Duodenal mucosa (tissue), 2 donors: ENCODE measurements around the gene MEI1.

Experiments
- H3K27ac ChIP-seq: one replicate; pipeline ENCODE4 v1.7.0; 2013; ENCODE audit warnings: low read depth, low read length
- H3K27me3 ChIP-seq, 2 donors: one replicate each; pipeline ENCODE4 v1.7.0; 2013; ENCODE audit warnings: low read length in 2 of 2, control low read depth in 1 of 2; ENCODE audit not compliant: insufficient read depth in 2 of 2, control insufficient read depth in 1 of 2
- H3K36me3 ChIP-seq, 2 donors: one replicate each; pipeline ENCODE4 v1.7.0; 2013; ENCODE audit warnings: low read length in 2 of 2, control low read depth in 1 of 2; ENCODE audit not compliant: insufficient read depth in 2 of 2, control insufficient read depth in 1 of 2
- H3K4me1 ChIP-seq, 2 donors: one replicate each; pipeline ENCODE4 v1.7.0; 2013; ENCODE audit warnings: low read length in 2 of 2, control low read depth in 1 of 2; ENCODE audit not compliant: insufficient read depth in 2 of 2, control insufficient read depth in 1 of 2
- H3K4me3 ChIP-seq, 2 donors: one replicate each; pipeline ENCODE4 v1.7.0; 2013; ENCODE audit warnings: low read length in 2 of 2, low read depth in 1 of 2
- H3K9ac ChIP-seq, 2 donors: one replicate each; pipeline ENCODE4 v1.7.0; 2013; ENCODE audit warnings: low read length in 2 of 2, low read depth in 1 of 2
- H3K9me3 ChIP-seq, 2 donors: one replicate each; pipeline ENCODE4 v1.7.0; 2013; ENCODE audit warnings: low read length in 2 of 2, control low read depth in 1 of 2; ENCODE audit not compliant: control insufficient read depth in 1 of 2

MEI1 gene

DNA sequence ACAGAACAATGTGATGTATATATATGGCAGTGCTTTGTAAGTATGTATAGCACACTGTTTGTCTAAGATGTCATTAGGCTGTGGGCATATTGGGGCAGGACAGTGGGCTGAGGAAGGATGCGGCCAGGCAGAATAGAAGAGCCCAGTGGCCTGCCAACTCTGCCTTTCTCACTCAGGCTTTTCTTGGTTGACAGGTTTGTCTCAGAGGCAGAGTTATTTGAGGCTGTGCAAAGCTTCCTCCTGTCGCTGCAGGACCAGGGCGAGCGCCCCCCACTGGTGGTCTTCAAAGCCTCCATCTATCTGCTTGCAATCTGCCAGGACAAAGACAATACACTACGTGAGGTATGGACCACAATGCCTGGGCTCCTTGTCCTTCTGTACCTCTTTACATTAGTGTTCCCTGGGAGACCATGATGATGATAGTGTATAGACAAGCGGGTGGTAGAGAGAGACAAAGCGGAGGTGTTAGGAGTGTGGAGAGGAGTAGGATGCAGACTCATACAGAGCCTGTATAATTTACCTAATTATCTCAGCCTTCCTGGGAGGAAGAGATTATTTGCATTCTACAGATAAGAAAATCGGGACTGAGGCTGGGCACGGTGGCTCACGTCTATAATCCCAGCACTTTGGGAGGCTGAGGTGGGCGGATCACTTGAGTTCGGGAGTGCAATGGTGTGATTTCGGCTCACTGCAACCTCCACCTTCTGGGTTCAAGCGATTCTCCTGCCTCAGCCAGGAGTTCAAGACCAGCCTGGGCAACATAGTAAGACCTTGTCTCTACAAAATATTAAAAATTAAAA lies 63.9 kb downstream of the MEI1 start:
- H3K9ac ChIP-seq: no peak overlapping the region
- H3K9me3 ChIP-seq: no peaks in the 10 kb centered on the region
- no peaks in the 10 kb centered on the region for H3K4me1 ChIP-seq
- H3K27ac ChIP-seq: no peak overlapping the region
- H3K36me3 ChIP-seq: no peaks in the 10 kb centered on the region
- no peak overlapping the region for H3K4me3 ChIP-seq
- no peaks in the 10 kb centered on the region for H3K27me3 ChIP-seq

GRCh38 chr22:41766476-41766875 lies 67.2 kb downstream of the MEI1 start:
- H3K27me3 ChIP-seq: no peaks in the 10 kb centered on the region
- H3K36me3 ChIP-seq: no peaks in the 10 kb centered on the region
- H3K9ac ChIP-seq: no peak overlapping the region
- no peaks in the 10 kb centered on the region for H3K4me1 ChIP-seq
- H3K27ac ChIP-seq: no peak overlapping the region
- no peaks in the 10 kb centered on the region for H3K9me3 ChIP-seq
- no peak overlapping the region for H3K4me3 ChIP-seq

- H3K4me1 ChIP-seq: no peaks in the 10 kb centered on the region
- H3K27ac ChIP-seq: no peak overlapping the region
- no peak overlapping the region for H3K4me3 ChIP-seq
- no peaks in the 10 kb centered on the region for H3K36me3 ChIP-seq
- H3K9ac ChIP-seq: no peak overlapping the region
- H3K9me3 ChIP-seq: no peaks in the 10 kb centered on the region
- no peaks in the 10 kb centered on the region for H3K27me3 ChIP-seq
Measured at GRCh38 chr22:41768430-41768829, 69.1 kb downstream of the MEI1 start.

DNA sequence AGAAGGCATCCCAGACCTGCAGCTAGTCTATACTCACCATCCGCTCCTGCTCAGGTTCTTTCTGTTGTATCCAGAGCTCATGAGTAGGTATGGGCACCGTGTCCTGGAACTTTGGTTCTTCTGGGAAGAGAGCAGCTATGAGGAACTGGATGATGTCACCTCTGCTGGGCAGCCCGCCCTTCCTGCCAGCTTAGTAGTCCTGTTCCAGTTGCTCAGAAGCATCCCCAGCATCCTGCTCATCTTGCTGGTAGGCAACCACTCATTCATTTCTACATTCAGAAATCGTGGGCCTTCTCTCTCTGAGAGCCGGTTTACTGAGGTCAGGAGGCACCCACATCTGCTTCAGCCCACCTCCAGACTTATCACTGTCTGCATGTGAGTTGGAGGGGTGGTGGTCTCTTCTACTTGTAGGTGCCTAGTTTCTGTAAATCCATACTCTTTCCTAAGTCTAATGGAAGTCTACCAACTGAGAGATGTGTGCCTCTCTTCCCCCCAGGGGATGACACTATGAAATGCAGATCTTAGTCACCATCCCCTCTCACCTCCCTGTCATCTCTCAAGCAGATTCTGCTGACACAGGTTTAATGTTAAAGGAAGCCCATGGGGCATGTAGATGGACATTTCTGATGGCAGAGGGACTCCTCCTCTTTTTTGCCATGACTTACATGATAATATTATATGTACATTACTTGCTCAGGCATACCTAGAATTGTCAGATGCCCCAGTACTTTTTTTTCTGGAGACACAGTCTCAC lies 71.6 kb downstream of the MEI1 start:
- no peak overlapping the region for H3K4me3 ChIP-seq
- no peaks in the 10 kb centered on the region for H3K4me1 ChIP-seq
- no peak overlapping the region for H3K27ac ChIP-seq
- no peak overlapping the region for H3K9ac ChIP-seq
- H3K27me3 ChIP-seq: no peaks in the 10 kb centered on the region
- H3K9me3 ChIP-seq: no peaks in the 10 kb centered on the region
- H3K36me3 ChIP-seq: no peaks in the 10 kb centered on the region

GRCh38 chr22:41772198-41772597 lies 72.9 kb downstream of the MEI1 start:
- Histone ChIP-seq H3K9ac (no peak overlapping the region), H3K9me3 (no peaks in the 10 kb centered on the region), H3K27ac (no peak overlapping the region)

GRCh38 chr22:41772645-41773044 lies 73.3 kb downstream of the MEI1 start:
- no peaks in the 10 kb centered on the region for H3K27me3 ChIP-seq
- no peaks in the 10 kb centered on the region for H3K4me1 ChIP-seq
- H3K27ac ChIP-seq: no peak overlapping the region
- H3K9me3 ChIP-seq: no peaks in the 10 kb centered on the region
- no peak overlapping the region for H3K9ac ChIP-seq
- no peaks in the 10 kb centered on the region for H3K36me3 ChIP-seq
- no peak overlapping the region for H3K4me3 ChIP-seq

More at GRCh38 chr22:41772198-41772597, 72.9 kb downstream of the MEI1 start:
- Histone ChIP-seq H3K4me1 (no peaks in the 10 kb centered on the region), H3K36me3 (no peaks in the 10 kb centered on the region), H3K27me3 (no peaks in the 10 kb centered on the region), H3K4me3 (no peak overlapping the region)

- Histone ChIP-seq H3K9ac (no peak overlapping the region), H3K27me3 (no peaks in the 10 kb centered on the region), H3K9me3 (no peaks in the 10 kb centered on the region), H3K27ac (no peak overlapping the region), H3K4me3 (no peak overlapping the region), H3K4me1 (no peaks in the 10 kb centered on the region), H3K36me3 (no peaks in the 10 kb centered on the region)
Measured at GRCh38 chr22:41775338-41775737, 76.0 kb downstream of the MEI1 start.

DNA sequence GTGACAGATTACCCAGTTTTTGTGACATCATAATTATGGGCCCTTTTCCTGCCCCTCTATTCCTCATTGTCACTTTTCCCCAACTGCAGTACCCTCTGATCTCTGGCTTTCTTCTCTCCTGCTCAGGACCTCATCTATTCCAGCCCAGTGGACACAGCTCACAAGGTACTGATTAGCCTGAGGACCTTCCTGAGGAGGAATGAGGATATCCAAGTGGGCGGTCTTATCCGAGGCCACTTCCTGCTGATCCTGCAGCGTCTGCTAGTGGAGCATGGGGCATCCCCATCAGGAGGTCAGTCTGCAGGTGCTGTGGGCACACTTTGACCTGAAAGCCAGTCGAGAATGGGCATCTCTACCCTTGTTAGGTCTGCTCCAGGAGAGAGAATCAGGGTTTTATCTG lies 76.7 kb downstream of the MEI1 start:
- Histone ChIP-seq H3K4me1 (peaks cover 0 to 5% of the 10 kb centered on the region in 2 donors), H3K9me3 (no peaks in the 10 kb centered on the region), H3K27ac (no peak overlapping the region), H3K9ac (no peak overlapping the region), H3K36me3 (no peaks in the 10 kb centered on the region), H3K4me3 (no peak overlapping the region), H3K27me3 (no peaks in the 10 kb centered on the region)

GRCh38 chr22:41776381-41776780 lies 77.1 kb downstream of the MEI1 start:
- Histone ChIP-seq H3K36me3 (no peaks in the 10 kb centered on the region), H3K9me3 (no peaks in the 10 kb centered on the region), H3K9ac (no peak overlapping the region), H3K4me3 (no peak overlapping the region), H3K27me3 (no peaks in the 10 kb centered on the region), H3K4me1 (peaks cover 0 to 5% of the 10 kb centered on the region in 2 donors), H3K27ac (no peak overlapping the region)

GRCh38 chr22:41777749-41778425 lies 78.6 kb downstream of the MEI1 start:
- Histone ChIP-seq H3K4me3 (no peak overlapping the region), H3K27ac (no peak overlapping the region), H3K36me3 (no peaks in the 10 kb centered on the region), H3K27me3 (no peaks in the 10 kb centered on the region), H3K9ac (no peak overlapping the region), H3K4me1 (peaks cover 0 to 5% of the 10 kb centered on the region in 2 donors), H3K9me3 (no peaks in the 10 kb centered on the region)
